ENCODE measurements around the gene CNNM2.

CNNM2 gene

DNA sequence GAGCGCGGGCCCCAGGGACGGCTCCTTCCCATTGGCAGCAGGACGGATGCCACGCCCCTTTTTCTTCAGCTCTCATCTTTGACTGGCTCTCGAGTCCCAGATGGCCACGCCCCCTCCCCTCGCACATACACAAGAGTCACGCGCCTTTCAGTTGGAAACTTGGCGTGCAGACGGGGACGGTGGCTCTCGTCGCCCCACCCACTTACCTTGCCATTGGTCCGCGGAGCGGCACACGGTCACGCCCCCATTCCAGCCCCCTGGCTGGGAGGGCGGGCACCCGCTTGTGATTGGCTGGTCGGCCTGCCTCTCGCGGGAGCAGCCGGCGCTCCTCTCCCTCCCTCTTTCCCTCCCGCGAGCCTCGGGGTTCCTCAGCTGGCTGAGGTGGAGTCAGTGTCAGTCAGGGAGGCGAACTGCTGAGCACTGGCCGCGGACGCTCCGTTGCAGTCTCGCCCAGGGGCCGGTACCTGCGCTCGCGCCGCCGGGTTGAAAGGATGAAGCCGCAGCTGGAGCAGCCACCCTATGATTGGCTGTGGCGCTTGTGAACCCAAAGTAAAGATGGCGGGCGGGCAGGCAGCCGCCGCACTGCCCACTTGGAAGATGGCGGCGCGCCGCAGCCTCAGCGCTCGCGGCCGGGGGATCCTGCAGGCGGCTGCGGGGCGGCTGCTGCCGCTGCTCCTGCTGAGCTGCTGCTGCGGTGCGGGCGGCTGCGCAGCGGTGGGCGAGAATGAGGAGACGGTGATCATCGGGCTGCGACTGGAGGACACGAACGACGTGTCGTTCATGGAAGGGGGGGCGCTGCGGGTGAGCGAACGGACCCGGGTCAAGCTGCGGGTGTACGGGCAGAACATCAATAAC, at the start of gene CNNM2:
Gene CNNM2, plus strand, starts transcription at position 333 of the 855 bp plus-strand sequence. Its CDS starts 187 bp downstream, at position 520.
- DNase-seq, result peak; percentile 100

DNA sequence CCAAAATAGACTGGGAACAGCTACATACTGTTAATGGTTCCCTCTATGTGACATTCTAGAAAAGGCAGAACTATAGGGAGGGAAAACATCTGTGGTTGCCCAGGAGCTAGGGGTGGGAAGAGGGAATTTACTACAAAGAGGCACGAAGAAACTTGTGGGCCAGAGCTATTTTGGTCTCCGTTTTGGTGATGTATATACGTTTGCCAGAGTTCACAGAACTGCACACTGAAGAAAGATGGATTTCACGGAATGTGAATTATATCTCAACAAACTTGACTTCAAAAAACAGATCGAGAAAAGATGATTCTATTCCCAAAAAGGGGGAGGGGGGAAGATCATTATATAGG, 49.2 kb upstream of the CNNM2 start:
- DNase-seq, result no peak

DNA sequence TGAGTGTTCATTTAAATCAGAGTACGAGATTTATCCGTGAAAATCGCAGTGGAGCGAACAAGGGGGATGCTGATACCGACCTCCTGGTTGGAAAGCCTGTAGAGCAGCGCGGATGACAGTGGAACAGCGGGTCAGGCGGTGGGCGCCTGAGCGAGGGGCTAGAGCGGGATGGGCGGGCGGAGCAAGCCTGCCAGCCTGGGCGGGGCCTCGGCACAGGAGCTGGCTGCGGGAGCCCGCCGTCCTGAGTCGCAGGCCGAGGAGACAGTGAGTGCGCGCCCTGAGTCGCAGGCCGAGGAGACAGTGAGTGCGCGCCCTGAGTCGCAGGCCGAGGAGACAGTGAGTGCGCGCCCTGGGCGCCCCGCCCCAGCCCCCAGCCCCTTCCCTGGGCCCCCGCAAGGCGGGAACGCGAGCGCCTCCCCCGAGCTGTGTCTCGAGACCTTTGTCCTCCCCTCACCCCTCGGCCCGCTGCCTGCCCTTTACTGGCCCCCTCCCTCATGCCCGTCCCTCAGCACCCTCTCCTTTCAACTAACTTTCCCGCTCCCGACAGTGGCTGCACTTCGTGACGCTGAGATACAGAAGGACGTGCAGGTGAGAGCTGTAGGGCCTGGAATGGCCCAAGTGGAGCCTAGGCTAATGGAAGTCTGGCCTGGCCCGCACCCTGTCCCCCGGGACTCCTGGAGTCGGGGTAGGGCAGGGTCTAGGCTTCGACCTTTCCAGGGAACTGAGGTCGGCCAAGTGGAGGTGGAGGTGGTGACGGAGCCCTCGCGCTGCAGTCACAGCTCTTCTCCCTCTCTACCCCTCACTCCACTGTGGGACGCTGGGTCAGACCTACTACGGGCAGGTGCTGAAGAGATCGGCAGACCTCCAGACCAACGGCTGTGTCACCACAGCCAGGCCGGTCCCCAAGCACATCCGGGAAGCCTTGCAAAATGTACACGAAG, 48.6 kb upstream of the CNNM2 start, which contains the start of gene AS3MT:
Gene AS3MT, plus strand, starts transcription at position 213 of the 941 bp plus-strand sequence. Its CDS starts 123 bp downstream, at position 336.
- DNase-seq, result peak; percentile 61

DNA sequence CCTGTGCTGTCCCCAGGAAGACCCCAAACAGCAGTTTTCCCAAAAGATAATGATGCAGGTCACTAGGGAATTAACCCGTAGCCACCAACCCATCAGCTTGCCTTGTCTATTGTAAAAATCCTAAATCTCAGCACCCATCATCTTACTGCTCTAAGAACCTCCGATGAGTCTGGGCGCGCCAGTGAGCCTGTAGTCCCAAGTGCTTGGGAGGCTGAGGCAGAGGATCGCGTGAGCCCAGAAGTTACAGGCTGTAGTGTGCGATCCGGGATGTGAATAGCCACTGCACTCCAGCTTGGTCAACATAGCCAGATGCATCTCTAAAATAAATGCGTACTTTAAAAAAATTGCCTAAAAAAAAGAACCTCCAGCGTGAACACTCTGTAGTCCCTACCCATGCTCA, 47.9 kb upstream of the CNNM2 start:
- no peak for DNase-seq

DNA sequence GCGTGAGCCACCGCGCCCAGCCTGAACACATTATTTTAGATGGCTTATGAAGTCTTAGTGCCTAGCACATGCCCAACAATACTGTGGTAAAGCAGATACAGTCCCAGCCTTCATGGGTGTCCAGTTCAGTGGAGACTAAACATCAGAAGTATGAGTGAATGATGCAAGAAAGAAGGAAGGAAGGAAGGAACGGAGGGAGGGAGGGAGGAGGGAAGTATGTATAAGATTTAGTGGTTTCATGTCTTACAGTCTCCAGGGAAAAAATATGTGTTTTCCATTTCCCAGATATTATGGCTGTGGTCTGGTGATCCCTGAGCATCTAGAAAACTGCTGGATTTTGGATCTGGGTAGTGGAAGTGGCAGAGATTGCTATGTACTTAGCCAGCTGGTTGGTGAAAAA, 45.9 kb upstream of the CNNM2 start:
- DNase-seq, result no peak

DNA sequence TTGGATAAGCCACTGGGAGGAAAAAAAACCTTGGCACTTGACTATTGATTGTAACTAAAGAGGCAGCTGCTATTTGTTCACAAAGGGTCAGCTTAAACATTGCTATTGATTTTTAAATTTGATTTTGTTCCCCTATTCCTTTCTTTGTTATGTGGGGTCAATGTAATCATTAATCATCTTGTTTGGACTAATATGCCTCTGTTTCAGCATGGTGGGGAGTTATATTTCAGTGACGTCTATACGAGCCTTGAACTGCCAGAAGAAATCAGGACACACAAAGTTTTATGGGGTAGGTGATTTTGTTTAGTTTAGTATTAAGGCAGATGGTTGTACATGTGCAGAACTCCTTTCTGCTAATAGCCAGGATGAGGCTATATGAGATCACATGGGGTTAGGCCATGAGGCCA, 41.3 kb upstream of the CNNM2 start:
- peak; percentile 75 for DNase-seq

DNA sequence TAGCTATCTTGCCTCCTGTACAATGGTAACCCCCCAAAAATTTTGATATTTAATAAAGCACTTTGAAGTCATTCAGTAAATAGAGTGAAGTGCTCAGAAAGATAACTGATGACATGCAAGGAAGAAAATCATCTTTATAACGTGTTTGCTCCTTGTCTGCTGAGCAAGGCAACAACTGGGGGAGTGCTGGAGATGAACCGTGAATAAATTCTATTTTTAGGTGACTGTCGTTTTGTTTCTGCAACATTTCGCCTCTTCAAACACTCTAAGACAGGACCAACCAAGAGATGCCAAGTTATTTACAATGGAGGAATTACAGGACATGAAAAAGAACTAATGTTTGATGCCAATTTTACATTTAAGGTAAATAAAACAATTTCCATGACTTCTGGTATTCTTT, 39.5 kb upstream of the CNNM2 start:
- DNase-seq, result no peak

DNA sequence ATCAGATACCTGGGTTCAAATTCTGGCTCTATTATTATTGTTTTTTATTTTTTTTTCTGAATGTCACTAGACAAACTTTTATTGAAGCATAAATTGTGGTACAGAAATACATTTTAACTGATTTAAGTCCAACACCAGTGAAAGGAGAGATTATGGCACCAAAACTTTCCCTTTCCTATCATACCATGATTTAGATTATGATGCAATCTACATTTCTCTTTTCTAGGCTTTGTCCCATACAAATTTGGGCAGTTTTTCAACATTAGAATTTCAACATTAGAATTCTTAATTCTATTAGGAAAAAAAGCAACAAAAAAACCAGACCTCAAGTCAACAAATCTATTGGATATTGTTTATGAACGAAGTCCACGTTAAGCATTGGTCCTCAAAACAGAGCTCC, 37.8 kb upstream of the CNNM2 start:
- DNase-seq, result no peak

DNA sequence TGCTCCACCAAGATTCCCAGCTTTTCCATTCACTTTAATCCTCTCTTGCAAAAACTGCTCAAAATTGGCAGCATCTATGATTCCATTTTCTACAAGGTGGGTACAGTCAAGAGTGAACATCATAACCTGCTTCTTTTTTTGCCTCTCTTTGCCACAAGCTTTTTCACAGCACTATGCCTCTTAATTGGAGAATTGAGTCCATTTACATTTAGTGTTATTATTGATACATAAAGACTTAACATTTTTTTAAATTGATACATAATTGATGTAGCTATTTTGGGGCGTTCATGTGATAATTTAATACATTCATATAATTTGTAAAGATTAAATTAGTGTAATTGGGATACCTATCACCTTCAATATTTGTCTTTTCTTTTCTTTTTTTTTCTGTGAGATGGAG, 30.0 kb upstream of the CNNM2 start:
- DNase-seq, result no peak

DNA sequence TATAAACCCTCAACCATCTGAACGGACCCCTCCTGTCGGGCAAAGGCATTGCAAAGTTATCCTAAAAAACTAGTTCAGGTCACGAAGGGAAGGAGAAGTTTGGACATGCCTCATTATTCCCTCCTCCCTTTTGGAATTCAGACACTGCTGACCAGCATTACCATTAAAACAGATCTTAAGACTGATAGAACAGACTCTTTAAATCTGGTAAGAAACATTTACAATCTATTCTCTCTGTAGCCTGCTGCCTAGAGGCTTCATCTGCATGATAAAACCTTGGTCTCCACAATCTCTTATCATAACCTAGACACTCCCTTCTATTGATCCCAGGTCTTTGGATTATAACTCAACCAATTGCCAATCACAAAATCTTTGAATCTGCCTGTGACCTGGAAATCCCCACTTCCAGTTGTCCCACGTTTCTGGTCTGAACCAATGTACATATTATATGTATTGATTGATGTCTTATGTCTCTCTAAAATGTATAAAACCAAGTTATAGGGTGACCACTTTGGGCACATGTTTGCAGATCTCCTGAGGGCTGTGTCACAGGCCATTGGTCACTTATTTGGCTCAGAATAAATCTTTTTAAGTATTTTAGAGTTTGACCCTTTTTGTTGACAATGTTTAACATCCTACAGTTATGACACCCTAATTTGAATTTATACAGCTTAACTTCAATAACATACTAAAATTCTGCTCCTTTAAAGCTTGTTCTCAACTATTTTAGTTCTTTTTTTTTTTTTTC, 23.5 kb upstream of the CNNM2 start:
- DNase-seq, result no peak

DNA sequence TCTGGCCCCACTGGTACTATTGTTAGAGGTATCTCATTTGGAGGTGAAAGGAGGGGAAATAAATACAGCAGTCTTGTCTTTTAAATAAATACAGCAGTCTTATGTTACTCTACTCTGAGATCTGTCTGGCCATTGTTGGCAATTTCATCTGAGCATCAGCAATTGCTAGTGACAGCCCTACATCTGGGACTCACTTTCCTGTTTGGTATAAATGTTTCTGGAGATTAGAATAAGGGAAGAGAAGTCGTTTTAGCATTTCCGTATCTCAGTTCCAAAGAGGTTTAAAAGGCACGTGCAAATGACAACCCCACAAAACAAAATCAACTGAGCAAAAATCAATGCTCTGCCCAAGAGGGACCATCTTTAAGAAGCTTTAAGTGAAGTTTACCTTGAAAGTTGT, 18.1 kb upstream of the CNNM2 start:
- DNase-seq, result no peak

DNA sequence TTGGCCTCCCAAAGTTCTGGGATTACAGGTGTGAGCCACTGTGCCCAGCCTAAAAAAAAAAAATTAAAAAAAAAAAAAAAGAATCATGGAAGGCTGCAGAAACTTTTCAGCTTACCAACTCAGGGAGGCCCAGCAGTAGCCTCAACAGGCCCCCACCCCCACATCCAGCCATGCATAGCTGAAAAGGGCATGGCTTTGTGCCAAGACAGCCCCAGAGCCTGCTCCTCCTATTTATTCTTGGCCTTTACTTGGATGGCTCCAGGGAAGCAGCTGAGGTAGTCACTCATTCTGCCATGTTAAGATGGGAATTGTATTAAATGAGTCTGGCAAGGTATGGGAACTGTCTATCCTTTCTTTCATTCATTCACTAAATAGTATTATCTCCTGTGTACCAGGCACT, 13.7 kb upstream of the CNNM2 start:
- DNase-seq, result no peak

DNA sequence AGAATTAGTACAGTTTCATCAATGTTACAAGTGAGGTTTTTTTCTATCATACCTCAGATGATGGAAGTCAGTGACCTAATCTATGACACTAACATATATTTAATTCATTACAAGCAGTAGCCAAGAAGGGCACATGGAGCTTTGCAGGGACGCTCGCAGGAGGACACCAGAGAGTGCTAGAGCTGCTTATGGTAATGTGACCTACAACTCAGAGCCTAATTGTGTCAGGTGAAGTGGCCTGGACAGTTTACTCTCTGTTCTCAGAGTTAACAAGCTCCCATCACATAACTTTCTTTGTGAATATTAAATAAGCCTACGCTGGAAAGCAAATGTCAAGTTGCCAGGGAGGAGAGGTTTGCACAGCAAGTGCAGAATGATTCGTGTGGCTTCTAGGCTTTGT, 11.6 kb upstream of the CNNM2 start:
- DNase-seq, result no peak

DNA sequence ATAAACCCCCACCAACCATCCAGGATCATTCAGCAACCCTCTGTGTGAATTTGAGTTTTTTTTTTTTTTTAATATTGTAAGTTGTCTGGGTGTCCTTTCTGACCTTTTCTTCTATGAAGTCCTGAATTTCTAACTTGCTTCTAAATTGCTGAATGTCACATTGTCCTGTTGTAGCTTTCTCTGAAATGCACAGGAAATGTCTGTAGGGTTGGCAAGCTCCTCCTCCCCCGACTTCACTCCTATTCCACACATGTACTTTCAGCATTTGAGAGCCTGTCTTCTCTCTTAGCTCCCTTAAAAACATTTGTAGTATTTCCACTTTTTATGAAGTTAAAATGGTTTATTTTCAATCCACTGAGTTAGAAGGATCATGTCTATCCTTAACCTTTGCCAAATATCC, 3.3 kb upstream of the CNNM2 start:
- DNase-seq, result no peak

DNA sequence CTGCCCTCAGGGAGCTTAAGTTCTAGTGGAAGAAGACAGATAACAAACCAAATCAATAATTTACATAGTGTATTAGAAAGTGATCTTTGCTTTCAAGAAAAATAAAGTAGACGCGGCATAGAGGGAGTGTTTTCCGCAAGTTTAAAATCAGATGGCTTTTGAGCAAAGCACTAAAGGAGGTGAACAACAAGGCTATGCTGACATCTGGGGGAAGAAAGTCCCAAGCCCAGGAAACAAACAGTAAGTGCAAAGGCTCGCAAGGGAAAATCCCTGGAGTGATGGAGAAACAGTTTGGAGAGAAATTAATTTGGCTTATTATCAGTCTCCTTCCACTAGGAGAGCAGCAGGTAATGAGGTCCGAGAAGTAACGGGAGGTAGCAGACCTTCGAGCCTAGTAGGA, 1.9 kb upstream of the CNNM2 start:
- DNase-seq, result no peak

DNA sequence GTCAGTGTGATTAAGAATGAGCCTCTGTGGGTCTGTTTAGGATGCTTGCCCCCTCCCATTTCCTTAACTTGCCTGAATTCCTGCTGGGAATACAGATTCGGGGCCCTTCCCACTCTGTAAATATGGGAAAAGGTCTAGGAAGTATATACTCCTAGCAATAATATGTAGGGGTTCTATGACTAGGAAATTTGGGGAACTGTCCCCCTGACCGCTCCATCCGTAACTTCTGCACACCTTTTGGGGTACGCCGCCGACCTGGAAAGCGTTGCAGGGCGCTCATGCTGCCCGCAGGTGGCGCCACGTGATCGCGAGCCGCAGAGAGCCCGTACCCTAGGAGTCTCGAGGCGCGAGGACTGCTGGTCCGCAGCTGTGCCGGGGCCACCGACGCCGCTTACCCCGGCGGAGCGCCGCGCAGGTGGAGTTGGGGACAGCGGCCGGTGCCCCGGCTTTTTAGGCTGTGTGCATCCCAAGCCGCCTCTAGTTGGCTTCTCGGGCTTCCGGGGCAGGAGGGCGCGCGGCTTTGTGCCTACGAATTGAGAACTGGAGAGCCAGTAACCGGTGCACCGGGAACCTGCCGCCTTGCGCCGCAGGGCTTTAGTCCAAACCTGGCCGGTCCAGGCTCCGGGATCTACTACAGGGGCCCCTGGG, 656 bp upstream of the CNNM2 start:
- peak; percentile 77 for DNase-seq

DNA sequence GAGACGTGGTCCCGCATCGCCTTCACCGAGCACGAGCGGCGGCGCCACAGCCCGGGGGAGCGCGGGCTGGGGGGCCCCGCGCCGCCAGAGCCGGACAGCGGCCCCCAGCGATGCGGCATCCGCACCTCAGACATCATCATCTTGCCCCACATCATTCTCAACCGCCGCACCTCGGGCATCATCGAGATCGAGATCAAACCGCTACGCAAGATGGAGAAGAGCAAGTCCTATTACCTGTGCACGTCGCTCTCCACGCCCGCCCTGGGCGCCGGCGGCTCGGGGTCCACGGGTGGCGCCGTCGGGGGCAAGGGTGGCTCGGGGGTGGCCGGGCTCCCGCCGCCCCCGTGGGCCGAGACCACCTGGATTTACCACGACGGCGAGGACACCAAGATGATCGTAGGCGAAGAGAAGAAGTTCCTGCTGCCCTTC, 737 bp downstream of the CNNM2 start:
- peak; percentile 51 for DNase-seq

DNA sequence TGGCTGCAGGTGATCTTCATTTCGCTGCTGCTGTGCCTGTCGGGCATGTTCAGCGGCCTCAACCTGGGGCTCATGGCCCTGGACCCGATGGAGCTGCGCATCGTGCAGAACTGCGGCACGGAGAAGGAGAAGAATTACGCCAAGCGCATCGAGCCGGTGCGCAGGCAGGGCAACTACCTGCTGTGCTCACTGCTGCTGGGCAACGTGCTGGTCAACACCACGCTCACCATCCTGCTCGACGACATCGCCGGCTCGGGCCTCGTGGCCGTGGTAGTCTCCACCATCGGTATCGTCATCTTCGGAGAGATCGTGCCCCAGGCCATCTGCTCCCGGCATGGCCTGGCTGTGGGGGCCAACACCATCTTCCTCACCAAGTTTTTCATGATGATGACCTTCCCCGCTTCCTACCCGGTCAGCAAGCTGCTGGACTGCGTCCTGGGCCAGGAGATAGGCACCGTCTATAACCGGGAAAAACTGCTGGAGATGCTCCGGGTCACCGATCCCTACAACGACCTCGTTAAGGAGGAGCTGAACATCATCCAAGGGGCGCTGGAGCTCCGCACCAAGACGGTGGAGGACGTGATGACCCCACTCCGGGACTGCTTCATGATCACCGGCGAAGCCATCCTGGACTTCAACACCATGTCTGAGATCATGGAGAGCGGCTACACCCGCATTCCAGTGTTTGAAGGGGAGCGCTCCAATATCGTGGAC, 1.3 kb downstream of the CNNM2 start:
- peak; percentile 57 for DNase-seq

DNA sequence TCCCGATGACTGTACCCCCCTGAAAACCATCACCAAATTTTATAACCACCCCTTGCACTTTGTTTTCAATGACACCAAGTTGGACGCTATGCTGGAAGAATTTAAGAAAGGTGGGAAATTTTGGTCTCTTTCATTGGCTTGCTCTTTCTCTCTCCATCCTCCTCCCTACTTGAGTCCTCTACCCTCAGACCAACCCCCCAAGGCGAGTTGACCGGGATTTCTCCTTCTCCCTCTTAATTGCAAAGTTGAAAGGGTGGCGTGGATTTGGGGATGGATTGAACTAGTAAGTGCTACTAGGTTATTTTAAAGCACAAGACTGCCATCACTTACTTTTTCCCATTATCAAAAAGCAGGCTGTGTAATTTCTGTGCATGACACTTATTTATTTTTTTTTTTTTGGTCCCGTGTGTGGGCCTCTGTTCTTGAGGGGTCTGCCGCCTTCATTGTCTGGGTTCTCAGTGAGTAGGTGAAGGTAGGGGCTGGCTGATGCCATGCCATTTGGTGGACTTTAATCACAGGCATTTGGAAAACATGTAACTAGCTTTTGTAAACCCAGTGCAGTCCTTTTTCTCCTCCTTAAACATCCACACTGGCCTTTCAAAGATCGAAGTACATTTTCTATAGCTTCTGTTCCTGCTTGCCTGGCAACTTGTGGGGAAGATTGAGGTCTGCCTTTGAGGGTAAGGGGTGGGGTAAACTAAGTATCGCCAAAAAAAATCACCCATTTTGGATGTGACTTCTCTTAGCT, 2.1 kb downstream of the CNNM2 start:
- no peak for DNase-seq

DNA sequence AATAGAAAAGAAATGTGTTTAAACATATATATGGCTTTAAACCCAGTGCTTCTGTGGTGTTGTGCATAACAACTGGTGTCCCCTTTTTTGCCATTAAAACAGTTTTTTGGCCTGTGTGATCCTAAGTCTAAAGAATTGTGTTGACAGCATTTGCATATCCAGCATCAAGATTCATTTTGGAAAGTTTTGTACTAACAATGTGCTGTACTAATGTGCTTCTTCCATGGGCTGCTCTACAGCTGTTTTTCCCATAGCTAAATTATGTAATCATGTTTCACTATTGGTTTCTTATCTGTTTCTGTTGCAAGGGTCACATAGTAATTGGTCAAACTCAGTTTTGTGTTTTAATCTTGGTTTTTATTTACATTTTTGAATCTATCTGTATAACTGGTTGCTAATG, 5.5 kb downstream of the CNNM2 start:
- no peak for DNase-seq

DNA sequence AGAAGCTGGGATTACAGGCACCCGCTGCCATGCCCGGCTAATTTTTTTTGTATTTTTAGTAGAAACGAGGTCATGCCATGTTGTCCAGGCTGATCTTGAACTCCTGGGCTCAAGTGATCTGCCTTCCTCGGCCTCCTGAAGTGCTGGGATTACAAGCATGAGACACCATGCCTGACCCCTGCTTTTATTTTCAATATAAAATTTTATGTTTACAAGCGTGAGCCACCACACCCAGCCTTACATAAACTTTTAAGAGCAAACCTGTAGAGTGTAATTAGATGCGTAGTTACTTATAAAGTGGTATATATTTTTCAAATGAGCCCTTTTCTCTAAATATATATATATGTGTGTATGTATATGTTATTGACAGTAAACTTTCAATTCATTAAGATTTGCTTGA, 8.7 kb downstream of the CNNM2 start:
- DNase-seq, result no peak
